GM19395 (cell line): ENCODE measurements around the gene TAOK2.
"Not testable (repeated sequence)": the region's sequence is repeated elsewhere in the genome, so short reads cannot be mapped to it uniquely, and the experiment has no call there.

Experiments used
- ATAC-seq: cut with Tn5 transposase; IDR thresholded peaks from one replicate; pipeline ENCODE4 v1.9.1; 2021; ENCODE audit warnings: mild to moderate bottlenecking, moderate library complexity; ENCODE audit not compliant: unreplicated experiment

Gene TAOK2

DNA sequence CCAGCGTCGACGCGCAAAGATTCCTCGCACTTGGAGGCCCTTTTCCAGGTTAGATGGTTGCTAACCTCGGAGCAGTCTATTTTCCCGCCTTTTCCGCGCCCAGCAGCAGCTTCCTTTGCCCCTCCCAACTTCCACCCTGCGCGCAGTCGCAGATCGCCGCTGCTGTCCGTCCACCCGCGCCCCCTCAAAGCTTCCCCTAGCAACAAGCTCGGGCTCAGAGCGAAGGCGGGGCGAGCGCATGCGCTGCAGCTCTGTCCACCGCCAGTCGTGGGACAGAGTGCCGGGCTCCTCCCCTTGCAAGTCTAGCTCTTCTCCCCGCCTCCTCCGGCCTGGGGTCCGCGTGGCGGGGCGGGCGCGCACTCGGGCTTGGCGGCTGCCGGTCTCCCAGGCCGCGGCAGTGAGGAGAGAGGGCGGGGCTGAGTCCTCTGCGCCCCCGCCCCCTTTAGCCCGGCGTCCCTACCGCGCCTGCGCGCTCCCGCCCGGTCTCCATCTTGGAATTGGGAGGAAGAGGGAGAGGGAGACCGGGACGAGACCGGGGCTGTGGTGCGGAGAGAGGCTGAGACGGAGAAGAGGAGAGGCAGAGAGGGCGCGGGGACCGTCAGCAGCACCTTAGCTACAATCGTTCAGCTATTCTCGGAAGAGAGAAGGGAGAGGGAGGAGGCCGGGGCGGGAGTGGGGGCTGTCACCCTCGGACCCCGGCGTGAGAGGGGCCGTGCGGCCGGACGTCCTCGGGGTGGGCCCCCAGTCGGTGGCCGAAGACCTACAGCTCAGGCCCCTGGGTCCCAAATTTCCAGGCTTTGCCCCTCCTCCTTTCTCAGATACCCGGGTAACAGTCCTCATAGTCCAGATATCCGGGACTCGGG is at the start of gene TAOK2:
TAOK2 (plus strand) TSS at position 485 of the 863 bp plus-strand sequence. CDS start 3,905 bp downstream, outside the sequence.
- ATAC-seq, result peak; percentile 87

DNA sequence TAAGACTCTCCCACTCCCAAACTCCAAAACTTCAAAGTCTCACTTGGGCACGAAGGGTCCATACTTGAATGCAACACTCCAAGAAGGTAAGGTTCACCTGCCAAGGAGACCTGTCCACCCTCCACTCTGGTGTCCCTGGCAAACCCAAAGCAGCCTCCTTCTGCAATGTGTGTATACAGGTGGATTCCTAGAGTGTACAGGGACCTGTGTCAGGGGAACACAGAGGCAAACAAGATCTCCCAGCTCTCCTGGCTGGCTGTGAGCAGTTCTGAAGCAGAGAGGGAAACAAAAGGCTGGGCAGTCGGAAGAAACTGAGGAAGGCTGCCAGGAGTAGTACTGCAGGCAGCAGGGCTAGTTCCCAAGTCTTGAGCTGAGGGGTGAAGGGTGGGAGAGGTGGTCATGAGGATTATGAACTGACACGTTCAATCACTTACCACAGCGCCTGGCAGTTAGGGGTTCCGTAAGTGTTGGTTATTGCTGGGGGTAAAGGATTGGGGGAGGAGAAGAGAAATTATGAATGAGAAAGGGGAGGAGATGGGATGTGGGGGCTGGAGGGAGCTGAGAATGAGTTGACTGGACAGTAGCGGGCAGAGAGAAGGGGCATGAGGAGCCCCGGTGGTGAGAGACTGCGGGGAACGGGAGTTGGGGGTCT is 48.4 kb upstream of the TAOK2 start:
- no peak for ATAC-seq

DNA sequence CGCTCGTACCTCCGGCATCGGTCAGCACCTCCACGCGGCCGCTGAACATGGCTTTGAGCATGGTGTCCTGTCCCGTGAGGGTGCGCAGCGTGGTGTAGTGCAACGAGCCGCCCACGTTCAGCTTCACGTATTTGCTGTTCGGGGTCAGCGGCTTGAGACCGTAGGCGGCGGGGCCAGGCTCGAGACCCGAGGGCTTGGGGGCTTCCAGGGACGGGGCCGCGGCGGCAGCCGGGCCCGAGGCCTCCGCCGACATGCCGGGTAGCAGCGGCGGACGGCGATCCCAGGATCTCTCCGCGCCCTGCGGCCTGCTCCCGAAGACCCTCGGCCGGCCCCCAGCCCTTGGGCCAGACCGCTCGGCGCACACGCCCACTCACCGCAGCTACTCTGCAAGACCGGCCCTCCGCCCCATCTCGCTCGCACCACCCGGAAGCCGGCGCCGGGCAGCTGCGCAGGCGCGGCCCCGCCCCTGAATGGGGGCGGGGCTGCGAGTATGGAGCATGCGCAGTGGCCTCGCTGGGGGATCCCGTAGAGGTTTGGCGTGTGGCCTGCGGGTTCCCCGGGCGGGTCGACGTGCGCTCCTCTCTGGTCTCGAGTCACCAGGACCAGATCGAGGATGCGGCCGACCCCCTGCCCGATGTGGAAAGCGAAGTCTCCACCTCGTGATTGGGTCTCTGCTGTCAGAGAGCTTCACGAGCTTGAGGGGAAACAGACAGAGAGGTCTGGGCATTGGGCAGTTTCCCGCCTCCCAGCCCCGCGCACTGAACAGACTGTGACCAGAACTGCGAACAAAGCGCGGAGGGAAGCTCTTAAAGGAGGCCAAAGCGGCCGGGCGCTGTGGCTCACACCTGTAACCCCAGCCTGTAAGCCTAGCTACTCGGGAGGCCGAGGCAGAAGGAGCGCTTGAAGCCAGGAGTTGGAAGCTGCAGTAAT is 47.6 kb upstream of the TAOK2 start, which contains the start of gene KCTD13:
KCTD13 (minus strand) TSS at position 446 of the 930 bp plus-strand sequence; CDS start at position 253, 193 bp downstream.
- peak; percentile 75 for ATAC-seq

DNA sequence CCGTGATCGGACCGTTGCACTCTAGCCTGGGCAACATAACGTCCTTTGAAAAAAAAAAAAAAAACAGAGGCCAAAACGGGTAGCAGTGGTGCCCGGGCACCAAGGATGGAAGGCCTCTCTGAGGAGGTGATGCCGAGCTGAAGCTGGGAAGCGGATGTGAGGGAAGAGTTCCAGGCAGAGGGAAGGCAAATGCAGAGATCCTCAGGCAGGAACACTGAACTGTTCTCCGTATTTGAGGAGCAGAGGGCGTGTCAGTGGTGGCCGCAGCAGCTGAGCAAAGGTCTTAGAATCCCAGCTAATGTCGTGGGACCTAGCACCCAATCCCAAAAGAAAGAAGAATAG is 47.0 kb upstream of the TAOK2 start:
- no peak for ATAC-seq

DNA sequence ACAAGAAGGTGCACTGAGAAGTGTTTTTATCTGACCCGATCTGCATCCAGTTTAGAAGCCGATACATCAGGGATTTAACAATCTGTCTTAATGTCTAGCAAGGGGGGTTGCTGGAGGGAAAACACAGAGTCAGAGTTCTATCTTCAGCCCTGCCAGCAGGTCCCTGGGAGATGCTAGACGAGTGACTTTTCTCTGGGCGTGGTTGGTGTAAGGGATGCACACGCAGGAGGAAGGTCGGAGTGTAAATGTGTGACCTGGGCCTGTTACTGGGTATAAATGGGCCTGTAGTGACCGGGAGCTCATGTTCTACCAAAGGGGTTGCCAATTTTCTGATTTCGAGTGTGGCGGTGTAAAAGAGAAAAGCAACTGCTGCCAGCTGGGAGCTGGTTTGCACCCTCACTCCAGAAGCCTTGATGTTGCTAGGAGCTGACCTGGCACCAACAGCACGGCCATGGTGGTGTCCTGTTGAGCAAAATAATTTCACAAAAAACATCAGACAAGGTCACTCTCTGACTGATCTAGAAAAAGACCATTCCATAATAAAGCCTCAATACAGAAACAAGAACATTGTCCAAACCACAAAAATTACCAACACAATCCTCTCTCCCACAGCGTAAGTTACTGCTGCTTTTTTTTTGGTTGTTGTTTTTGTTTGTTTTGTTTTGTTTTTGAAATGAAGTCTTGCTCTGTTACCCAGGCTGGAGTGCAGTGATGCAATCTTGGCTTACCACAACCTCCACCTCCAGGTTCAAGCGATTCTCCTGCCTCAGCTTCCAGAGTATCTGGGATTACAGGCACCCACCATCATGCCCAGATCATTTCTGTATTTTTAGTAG is 46.4 kb upstream of the TAOK2 start:
- ATAC-seq, result no peak

DNA sequence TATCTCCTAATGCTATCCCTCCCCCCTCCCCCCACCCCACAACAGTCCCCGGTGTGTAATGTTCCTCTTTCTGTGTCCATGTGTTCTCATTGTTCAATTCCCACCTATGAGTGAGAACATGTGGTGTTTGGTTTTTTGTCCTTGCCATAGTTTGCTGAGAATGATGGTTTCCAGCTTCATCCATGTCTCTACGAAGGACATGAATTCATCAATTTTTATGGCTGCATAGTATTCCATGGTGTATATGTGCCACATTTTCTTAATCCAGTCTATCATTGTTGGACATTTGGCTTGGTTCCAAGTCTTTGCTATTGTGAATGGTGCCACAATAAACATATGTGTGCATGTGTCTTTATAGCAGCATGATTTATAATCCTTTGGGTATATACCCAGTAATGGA is 41.9 kb upstream of the TAOK2 start:
- ATAC-seq, result not testable (repeated sequence)

DNA sequence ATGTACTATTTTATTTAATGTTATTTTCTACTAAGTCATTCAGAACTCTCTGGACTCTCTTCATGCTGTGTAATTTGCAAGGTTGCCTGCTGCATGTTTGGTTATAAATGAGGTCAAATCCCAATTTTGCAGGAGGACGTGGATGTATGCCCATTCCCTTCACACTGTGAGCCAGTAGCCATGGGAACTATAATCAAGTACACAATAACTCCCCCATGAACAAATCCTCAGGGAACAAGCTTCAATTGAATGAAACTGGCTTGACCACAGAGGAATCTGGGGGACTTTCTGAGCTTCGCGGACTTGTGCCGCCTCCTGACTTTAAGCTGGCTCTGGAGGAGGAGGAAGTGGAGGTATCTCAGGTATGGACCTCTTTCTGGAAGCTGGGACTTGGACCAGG is 33.0 kb upstream of the TAOK2 start:
- ATAC-seq, result no peak

DNA sequence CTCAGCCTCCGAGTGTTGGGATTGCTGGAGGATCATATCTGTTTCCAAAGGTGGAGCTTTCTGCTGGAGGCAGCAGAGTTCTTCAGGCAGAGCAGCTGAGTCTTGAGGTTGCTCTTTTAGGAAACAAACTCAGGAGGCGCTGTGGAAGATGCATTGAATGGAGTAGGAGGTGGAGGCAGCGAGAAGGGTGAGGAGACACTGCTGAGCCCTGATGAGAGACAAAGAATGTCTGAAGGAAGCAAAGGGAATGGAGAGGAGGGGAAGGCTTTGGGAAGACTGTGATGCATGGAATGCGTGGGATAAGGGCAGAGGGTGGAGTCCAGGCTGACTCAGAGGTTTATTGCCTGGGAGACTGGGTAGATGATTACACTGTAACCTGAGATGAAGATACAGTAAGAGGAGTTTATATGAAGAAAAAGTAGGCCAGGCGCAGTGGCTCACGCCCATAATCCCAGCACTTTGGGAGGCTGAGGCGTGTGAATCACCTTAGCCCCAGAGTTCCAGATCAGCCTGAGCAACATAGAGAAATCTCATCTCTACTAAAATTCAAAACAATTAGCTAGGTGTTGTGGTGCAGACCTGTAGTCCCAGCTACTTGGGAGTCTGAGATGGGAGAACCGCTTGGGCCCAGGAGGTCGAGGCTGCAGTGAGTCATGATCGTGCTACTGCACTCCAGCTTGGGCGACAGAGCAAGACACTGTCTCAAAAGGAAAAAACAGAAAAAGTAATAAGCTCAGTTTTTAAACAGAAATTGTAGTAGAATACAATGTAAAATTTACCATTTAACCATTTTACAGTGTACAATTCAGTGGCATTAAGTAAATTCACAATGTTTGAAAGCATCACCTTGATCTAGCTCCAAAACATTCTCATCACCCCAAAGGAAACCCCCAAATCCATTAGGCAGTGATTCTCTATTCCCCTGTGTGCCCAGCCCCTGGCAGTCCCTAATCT is 29.5 kb upstream of the TAOK2 start:
- ATAC-seq, result no peak

DNA sequence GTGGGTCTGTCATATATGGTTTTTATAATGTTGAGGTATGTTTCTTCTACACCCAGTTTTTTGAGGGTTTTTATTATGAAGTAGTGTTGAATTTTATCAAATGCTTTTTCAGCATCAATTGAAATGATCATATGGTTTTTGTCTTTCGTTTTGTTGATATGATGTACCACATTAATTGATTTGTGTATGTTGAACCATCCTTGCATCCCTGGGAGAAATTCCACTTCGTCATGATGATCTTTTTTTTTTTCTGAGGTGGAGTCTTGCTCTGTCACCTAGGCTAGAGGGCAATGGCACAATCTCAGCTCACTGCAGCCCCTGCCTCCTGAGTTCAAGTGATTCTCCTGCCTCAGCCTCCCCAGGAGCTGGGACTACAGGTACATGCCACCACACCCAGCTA is 25.8 kb upstream of the TAOK2 start:
- no peak for ATAC-seq

DNA sequence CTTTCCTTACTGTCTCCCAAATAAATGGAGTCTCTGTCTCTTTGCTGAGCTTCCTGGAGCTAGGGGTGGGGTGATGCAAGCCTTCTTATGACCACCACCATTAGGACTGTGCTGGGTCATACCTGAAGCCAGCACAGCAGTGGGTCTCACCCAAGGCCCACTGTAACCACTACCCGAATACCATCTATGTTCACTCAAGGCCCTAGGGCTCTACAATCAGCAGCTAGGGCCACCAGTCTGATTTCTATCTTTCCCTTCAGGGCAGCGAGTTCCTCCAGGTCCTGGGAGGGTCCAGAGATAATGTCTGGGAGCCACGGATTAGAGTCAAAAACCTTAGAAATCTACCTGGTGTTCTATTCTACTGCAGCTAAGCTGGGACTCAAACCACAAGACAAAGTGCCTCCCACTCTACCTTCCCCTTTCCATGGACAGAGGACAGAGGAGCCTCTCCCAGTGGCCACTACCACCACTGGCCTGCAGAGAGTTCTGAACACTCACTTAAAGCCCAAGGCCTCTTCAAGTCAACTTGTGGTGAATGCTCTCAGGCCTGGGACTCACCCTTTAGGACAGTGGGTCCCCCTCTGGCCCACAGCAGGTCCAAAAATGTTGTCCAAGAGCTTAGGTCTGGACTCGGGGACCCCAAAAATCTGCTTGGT is 22.7 kb upstream of the TAOK2 start:
- no peak for ATAC-seq

DNA sequence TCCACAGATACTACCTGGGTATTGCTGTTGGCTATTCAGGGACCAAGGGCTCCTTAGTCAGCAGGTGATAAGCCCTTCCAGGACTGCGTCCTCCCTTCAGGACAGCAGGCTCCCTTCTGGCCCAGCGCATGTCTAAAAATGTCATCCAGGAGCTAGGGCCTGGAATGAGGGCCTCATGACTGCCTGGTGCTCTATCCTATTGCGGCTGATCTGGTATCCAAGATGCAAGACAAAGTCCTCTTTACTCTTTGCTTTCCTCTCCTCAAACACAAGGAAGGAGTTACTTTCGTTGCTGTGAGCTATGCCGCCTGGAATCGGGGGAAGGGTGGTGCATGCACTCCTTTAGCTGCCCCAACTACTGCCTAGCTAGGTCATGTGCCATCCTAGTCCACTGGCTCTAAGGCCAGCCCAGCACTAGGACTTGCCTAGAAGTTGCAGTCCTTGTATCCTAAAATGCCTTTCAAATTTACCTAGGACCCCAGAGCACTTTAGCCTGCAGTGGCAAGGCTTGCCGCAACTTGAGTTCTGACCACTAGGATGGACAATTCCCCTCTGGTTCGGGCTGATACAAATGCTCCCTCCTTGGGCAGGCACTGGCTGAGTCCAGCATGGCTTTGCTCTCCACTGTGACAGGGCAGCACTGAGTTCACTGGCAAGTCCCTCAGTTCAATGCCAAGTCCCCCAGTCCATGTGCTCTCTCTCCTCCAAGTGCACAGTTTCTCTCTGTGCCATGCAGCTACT is 21.9 kb upstream of the TAOK2 start:
- no peak for ATAC-seq

DNA sequence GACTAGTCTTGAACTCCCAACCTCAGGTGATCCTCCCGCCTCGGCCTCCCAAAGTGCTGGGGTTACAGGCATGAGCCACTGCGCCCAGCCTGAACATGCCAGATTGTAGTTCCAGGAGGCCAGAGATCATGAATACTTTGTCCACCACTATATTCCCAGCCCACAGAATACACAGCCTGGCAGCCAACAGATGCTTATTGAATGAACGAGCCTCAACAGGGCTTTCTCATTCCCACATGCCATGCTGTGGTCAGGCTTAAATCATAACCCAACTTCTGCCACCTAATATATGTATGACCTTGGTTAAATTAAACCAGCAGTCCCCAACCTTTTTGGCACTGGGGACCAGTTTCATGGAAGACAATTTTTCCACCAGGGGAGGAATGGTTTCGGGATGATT is 14.9 kb upstream of the TAOK2 start:
- no peak for ATAC-seq

DNA sequence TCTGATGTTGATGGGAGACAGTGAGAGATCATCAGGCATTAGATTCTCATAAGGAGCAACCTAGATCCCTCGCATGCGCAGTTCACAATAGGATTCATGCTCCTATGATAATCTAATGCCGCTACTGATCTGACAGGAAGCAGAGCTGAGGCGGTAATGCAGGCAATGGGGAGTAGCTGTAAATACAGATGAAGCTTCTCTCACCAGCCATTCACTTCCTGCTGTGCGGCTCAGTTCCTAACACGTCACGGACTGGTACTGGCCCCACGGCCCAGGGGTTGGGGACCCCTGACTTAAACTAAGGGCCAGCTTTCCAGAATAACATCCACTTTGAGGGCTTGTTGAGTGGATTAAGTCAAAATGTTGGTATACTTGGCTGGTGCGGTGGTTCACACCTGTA is 14.4 kb upstream of the TAOK2 start:
- ATAC-seq, result no peak

DNA sequence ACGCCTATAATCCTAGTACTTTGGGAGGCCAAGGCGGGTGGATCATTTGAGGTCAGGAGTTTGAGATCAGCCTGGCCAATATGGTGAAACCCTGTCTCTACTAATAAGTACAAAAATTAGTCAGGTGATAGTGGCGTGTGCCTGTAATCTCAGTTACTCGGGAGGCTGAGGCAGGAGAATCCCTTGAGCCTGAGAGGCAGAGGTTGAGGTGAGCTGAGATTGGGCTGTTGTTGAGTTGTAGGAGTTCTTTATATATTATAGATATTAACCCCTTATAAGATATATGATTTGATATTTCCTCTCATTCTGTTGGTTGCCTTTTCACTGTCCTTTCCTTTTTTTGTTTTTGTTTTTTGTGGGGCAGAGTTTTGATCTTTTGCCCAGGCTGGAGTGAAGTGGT is 13.8 kb upstream of the TAOK2 start:
- not testable (repeated sequence) for ATAC-seq

DNA sequence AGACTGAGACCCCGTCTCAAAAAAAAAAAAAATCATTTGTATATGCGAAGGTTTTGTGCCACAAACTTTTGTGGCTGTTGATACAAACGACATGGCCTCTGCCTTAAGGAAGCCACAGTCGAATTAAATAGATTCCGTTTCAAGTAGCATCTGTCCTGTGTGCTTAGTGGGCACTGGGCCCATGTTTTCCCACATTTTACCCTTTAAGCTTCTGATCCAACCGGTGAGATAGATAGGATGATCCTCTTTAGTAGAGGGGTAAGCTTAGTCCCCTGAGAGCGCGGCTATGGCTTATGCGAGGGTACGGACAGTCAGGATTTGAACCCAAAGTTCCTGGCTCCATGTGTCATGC is 12.6 kb upstream of the TAOK2 start:
- ATAC-seq, result no peak

DNA sequence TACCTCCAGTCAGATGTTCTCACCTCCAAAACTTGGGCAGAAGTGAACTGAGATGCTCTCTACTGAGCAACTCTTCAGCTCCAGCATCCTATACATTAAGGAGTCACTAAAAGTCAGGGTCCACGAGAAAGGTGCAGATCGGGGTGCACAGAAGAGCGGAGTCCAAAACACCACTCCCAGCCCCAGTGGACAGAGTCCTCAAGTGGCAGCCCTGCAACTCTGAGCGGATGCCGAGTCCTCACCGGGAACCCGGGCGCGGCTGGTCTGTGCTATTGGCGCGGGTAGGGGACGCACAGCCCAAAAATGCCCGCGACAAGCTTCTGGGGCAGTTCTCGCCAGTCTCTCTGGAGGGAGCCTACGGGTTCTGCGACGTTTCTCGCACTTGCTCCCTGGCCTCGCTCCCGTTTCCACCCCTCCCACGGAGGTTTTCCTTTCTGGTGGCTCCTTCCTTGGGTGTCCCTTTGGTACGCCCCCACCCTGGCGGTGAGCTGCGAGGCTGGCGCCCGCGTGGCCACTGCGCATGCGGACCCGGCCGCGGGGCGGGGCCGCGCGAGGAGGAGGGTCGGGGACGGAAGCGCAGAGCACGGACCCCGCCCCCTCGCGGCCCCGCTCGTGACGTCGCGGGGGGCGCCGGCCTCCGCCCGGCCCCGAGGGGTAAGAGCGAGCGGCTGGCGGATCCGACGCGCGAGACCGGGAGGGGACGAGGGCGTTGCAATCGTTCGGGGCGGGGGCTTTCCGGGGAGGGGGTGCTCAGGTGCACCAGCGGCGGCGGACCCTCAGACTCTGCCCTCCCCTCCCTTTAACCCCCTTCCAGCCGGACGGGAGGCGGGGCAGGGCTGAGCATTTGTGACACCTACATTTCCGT is 12.0 kb upstream of the TAOK2 start, which contains the start of gene TMEM219:
TMEM219 (plus strand) TSS at position 601 of the 865 bp plus-strand sequence. CDS start 1,065 bp downstream, outside the sequence.
- peak; percentile 80 for ATAC-seq
